ENCODE data around the gene UGT1A8.

GRCh38 chr2:233764761-233765160, 147.3 kb downstream of the UGT1A8 start:
- TF ChIP-seq BHLHE40 (IDR thresholded peaks at IDR 0.05; ENCODE audit: borderline replicate concordance): no peak
- no peak for TF ChIP-seq FOXK2 (IDR thresholded peaks at IDR 0.05)
- TF ChIP-seq HDGF (IDR thresholded peaks at IDR 0.05; ENCODE audit: borderline replicate concordance): no peak
- no peak for TF ChIP-seq SP1 (IDR thresholded peaks at IDR 0.05)
- no peak for TF ChIP-seq LEF1 (IDR thresholded peaks at IDR 0.05; ENCODE audit: borderline replicate concordance)
- no peak for TF ChIP-seq ARNT (IDR thresholded peaks at IDR 0.05)
- TF ChIP-seq TARDBP (IDR thresholded peaks at IDR 0.05): no peak
